ENCODE data around the gene MRTFA.

Gene MRTFA

DNA sequence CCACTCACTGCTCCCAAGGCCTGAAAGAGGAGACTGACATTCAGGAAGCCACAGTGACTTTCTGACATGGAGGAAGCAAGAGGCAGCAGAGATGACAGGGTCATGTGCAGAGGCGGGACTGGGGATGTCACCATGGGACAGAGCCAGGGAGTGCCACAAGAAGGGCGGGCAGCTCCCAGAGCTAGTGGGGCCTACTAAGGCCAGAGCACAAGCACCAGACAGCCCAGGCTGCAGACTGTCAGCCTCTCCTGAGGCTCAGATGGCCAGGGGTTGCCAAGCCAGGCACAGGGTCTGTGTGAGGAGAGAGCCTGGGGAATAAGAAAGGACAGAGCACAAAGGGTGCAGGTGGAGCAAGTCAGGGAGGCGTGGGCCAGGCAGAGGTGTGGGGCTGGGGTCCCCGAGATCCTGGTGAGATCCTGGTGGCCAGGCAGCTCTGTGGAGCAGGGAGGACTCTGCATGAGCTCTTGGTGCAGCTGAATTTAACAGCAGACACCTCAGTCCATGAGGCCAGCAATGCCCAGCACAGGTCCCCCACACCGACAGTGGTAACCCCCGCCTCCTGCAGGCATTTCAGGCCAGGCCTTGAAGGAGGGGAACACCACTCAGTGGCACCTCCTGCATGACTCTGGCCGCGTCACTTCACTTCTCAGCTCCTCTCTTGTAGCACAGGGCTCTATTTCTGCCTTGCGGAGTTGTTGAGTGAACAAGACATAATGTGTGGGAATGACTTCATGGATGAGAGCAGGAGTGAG lies 213.8 kb downstream of the MRTFA start:
- DNase-seq: no peak

DNA sequence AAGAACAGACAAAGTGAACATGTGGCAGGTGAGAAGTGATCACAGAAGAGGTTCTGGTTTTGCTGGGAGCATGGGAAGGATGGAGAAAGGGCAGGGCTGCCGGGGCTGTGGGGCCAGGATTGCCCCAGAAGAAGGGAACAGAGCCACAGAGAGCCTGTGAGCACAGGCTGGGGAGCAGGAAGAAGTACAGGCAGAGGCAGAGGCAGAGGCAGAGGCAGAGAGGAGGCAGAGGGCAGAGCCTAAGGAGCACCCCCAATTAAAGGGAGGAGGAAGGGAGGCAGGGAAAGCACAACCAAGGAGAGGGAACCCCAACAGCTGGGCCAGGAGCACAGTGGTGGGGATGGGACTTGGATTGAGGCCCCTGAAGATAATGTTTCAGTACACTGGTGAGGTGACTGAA lies 214.6 kb downstream of the MRTFA start:
- DNase-seq: no peak

DNA sequence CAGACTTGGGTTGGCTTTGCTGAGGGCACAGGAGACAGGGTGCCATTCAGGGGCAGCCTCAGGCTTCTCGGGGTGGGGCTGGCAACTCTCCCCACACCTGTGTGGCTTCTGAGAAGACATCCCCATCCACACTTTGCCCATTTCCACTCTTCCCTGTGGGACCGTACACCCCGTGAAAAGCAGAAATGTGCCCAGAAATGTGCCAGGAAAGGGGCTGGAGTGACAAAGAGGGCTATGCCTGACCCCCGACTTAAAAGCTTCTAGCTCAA lies 215.5 kb downstream of the MRTFA start:
- no peak for DNase-seq

DNA sequence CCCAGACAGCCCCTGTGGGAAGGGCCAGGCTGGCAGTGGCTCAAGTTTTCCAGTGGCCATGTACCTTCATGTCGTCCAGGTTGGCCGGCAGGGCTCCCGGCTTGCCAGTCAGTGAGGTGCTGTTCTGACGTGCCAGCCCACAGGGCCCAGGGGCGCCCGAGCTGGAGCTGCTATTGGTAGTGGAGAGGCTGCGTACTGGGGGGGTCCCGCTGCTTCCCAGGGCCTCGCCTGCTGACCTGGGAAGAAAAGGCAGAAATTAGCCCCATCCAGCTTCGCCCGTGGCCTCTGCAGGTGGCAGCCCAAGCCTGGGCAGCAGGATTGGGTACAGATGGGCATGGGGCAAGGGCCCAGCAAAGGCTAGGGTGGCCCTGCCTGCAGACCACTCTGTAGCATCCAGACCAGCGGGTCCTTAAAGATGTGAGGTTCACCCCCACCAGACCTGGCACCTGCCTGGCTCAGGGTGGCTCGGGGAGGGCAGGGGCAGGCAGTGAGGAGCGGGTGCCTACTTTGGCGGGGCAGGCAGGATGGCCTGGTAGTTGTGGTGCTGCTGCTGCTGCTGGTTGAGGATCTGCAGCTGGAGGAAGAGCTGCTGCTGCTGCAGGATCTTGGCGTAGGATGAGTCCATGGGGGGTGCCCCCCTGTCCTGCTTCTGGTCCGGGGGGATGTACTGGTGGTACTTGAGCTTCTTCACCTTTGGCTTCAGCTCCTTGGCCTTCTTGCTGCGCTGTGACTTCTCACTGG lies 216.0 kb downstream of the MRTFA start:
- DNase-seq: no peak

DNA sequence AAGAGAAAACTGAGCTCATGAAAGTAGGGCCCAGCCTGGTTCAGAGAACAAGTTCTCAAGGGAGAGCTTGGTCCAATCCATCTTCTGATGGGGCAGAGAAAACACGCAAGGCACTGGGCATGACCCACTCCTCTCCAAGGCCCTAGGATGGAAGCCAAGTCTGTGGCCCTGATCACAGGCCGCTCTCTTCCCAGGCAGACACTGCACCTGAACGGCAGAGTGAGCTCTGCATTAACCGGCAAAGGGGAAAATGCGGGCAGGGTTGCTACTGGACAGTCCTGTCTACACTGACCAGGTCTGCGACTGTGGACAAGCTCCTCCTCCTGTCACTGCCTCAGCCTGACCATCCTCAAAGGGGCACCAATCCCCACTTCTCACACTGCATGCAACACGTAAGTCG lies 216.8 kb downstream of the MRTFA start:
- DNase-seq: no peak

DNA sequence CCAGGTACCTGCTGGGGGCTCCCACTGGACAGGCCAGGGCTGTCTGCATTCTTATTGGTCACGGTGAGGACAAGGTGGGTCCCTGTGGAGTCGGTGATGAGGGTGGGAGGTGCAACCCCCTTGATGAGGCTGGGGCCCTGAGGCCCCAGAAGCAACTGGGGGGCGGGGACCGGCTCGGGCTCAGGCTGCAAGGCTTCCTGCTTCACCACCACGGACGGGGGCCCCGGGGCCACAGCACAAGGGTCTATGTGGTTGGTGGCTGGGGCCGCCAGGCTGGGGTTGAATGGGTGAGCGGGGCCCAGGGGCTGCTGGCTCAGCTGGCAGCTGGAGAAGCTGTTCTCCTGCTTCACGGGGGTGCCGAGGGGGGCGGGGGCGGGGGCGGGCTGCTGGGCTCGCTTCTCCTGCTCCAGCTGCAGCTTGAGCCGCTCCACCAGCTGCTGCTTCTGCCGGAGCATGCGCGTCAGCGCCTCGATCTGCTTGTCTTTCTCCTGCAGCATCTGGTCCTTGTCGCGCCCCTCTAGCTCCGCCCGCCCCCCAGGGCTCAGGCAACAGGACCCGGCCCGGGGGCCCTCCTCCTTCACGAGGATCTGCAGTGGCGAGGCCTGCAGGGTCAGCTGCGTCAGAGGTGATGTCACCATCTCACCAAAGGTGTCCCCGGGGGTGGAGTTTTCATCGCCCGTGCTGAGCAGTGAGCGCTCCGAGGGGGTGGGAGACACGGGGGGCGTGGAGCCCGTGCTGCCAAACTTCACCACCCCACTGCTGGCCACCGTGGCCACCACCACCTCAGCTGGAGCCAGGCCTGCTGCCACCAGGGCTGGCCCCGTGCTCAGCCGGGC lies 217.9 kb downstream of the MRTFA start:
- DNase-seq: peak in 1 of 2 donors; percentile 44

DNA sequence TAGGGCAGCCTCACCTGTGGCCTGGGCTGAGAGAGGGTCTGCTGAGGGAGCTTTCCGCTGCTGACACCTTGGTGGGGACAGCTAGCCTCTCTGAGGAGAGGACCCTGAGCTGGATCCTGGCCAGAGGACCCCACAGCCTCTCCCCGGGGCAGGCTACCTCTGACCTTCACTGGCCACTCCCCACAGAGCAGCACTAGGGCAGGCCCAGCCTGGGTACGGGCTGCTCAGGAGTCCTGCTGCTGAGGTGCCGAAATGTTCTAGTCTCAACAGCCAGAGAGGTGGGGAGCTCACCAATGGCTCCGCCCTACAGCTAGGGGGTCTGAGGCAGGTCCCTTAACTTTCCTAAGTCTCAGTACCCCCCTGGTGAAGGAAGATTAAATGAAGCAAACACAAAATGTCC lies 218.6 kb downstream of the MRTFA start:
- no peak for DNase-seq

DNA sequence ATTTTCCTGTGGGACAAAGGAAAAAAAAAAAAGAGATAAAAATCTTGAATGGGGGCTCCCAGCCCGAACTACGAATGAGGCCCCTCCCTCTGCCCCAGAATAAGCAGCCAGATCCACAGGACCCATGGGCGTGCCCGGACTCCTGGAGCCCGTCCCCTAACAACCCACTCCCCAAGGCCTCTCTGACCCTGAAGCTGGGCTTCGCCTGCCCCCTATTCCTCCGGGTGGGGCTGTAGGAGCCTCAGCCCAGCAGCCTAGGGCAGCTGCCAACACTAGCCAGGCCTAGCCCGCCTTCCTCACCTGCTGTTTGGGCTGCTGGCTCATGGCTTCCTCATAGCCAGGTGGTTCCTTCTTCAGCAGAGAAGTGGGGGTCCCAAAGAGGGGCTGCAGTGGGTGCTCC lies 219.5 kb downstream of the MRTFA start:
- DNase-seq: no peak

DNA sequence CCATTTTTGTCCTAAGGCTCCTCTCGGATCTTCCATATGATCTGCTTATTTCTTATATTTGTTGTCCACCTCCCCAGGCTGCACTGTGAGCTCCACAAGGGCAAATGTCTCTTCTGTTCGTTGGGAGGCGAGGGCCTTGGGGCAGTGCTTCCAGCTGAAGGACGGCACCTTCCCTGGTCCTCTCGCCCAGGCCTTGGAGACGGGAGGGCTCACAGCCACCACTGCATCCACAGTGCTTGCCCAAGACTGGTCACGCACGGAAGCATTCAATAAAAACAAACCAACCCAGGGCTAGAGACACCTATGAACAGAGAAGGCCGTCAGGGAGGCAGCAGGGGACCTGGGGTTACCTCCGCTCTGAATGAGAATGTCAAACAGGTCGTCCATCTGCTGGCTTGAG lies 219.9 kb downstream of the MRTFA start:
- no peak for DNase-seq

DNA sequence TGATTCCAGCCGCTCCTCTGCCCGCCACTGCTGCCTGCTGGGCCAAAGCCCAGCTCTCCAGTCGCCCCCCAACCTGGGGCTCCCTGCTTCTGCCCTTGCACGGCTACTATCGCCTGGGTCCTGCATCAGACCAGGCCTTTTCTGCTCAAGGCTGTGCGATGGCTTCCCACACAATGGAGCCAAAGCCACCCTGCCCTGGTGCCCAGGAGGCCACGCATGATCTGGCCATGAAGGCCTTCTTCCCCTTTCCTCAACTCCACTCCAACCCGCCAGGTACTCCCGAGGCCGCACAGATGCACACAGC lies 220.3 kb downstream of the MRTFA start:
- no peak for DNase-seq

DNA sequence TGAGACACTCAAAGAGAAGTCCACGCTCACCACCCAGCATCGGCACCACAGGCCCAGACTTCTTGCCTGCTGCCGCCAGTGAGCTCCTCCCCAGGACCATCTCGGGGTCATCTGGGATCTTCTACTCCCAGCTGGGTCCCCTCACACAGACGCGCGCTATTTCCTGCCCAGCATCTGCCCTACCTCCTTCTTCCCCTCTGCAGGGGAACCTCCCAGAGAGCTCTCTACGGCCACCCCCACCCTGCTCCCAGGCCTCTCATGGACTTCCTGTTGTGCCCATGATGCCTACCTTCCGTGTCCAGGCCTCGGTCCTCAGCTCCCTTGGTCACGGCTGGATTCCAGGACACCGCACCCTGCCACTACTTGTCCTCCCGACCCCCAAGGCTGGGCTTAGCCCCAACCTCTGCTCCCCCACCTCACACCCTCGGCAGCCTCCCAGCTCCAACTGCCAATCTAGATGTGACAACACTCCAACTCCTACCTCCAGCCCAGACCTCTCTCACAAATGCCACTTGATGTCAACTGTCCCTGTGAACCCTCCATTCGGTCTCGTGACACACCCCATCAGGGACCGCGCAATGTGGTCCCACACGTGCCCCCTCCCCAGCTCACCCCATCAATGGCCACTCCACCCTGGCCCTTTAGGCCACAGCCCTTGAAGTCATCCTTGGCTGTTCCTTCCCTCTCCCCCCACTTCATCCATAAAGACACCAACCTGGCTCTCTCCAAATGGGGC lies 220.8 kb downstream of the MRTFA start:
- DNase-seq: peak in 1 of 2 donors; percentile 34

DNA sequence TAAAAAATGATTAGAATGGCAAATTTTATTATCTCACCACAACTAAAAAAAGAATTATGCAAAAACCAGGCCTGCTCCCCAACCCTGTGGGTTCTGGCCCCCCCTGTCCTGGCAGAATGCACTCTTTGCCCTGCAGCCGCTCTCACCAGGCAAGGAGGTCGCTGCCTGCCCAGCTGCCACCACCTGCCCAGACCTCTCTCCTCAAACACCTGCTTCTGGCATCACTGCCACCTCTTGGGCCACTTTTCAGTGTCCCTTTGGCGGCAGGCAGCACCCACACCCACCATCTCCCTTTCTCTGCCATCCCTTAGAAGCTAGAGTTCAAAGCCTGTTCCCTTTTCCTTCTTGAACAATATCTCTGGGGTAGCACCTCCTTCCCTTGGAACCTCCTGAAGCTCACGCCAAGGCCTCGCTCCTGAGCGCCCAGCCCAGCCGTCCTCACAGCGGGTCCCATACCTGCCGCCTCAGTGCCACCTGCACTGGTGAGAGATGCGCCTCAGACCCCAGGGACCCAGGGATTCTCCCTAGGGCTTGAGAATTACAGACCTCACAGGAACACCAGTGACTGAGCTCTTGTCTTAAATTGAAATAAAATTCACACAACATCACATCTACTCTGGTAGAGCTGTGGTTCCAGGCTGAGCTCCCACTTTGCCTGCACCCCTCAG lies 221.5 kb downstream of the MRTFA start:
- DNase-seq: no peak

DNA sequence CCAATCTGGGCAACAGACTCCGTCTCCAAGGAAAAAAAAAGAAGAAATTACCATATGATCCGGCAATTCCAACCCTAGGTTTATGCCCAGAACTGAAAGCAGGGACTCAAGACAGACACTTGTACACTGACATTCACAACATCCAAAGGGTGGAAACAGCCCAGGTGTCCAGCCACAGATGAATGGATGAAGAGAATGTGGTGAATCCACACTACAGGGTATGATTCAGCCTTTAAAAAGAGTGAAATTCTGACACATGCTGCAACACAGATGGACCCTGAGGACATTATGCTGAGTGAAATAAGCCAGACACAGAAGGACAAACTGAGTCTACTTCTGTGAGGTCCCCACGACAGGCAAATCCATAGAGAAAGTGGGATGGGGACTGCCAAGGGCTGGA lies 222.2 kb downstream of the MRTFA start:
- DNase-seq: no peak

DNA sequence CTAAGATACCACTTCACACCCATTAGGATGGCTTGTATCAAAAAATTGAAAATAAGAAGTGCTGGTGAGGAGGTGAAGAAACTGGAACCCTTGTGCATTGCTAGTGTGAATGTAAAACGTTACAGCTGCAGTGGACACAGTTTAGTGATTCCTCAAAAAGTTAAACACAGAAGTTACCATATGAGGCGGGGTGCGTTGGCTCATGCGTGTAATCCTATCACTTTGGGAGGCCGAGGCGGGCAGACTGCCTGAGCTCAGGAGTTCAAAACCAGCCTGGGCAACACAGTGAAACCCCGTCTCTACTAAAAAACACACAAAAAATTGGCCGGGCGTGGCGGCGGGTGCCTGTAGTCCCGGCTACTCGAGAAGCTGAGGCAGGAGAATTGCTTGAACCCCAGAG lies 222.6 kb downstream of the MRTFA start:
- no peak for DNase-seq

DNA sequence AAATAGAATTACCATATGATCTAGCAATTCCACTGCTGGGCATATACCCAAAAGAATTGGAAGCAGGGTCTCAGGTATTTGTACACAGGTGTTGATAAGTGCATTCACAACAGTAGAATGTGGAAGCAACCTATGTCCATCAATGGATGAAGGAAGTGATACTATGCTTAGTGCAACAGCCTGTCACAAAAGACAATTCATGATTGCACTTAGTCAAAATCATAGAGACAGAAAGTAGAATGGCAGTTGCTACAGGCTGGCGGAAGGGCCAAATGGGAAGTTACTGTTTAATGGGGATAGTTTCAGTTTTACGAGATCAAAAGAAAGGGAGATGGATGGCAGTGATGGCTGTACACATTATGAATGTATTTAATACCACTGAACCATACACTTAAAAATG lies 224.1 kb downstream of the MRTFA start:
- no peak for DNase-seq

DNA sequence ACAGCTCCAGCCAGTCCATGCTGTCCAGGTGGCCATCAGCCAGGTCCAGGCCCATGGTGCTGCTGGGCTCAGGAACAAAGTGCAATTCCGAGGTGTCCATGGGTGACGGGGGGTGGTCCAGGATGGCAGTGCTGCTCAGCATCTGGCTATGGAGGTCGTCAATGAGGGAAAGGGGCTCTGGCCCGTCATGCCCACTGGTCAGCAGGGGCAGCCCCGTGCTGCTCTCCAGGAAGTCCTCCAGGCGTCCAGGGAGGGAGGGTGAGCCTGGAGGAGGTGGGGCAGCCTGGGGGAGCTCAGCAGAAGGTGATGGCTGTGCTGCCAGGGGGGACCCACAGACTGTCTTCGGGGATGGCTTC lies 225.0 kb downstream of the MRTFA start:
- no peak for DNase-seq

DNA sequence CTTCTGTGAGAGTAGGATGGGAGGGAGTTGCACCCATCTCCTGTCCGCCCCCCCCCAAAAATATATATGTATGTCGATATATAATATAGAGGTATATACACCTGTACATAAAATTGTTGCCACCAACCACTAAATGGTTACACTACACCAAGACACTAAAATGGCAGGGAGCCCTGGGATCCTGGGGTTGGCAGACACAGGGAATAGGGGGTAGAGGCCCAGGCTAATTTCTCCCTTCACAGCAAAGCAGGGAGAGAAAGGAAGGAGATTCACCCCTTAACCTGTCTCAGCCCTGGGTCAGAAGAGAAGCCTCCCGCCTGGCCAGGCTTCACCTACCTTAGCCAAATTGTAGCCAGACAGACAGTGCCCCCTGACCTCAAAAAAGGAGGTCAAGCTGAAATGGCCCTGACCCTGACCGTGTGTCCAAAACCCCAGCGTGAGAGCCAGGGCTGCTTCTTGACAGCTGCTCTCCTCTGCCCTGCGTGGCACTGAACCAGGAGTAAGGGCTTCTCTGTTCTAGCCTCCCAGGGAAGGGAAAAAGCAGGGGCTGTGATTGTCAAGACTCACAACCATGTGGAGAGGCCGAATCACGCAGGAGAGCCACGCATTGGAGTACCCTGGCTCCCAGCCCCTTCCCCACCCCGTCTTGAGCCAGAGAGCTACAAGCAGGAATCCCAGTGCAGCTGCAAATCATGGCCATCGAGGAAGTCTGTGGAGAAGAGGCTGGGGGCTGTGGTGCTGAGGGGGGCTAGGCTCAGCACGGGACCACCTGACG lies 225.6 kb downstream of the MRTFA start:
- DNase-seq: no peak

DNA sequence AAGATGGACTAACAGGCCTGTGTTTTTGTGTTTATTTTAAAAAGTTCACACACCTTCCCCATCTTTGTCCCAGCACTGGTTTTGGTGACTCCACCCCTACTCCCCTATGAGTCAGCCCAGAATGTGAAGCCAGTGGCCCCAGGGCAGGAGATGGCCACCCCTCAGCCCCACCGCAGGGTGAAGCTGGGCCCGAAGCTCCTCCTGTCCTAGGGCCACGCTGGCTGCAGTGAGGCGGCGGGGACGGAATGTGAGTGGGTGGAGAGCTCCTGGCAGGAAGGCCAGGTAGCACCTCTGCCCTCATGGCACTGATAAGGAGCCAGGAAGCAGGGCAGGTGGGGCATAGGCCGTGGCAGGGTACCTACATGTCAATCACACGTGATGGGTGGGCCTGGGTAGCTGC lies 226.2 kb downstream of the MRTFA start:
- DNase-seq: no peak

DNA sequence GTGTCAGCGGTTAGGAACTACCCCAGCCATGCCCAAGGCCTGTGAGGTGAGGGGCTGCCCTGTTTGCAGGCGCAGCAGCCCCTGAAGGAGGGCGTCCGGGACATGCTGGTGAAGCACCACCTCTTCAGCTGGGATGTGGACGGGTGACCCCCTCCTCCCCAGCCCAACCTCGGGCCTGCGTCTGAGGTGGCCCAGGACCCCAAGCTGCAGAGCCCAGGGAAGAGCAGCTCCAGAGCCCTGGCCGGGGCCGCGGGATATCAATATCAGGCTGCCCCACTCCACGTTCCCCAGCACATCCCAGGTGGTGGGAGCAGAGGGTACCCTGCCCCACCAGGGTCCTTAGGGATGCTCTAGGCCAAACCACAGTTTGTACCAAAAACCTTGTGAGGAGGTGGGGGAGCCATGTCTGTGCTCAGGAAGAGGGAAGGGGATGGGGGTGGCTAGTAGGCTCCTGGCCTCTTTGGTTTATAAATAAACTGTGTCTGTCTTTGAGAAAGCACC lies 226.9 kb downstream of the MRTFA start:
- no peak for DNase-seq

DNA sequence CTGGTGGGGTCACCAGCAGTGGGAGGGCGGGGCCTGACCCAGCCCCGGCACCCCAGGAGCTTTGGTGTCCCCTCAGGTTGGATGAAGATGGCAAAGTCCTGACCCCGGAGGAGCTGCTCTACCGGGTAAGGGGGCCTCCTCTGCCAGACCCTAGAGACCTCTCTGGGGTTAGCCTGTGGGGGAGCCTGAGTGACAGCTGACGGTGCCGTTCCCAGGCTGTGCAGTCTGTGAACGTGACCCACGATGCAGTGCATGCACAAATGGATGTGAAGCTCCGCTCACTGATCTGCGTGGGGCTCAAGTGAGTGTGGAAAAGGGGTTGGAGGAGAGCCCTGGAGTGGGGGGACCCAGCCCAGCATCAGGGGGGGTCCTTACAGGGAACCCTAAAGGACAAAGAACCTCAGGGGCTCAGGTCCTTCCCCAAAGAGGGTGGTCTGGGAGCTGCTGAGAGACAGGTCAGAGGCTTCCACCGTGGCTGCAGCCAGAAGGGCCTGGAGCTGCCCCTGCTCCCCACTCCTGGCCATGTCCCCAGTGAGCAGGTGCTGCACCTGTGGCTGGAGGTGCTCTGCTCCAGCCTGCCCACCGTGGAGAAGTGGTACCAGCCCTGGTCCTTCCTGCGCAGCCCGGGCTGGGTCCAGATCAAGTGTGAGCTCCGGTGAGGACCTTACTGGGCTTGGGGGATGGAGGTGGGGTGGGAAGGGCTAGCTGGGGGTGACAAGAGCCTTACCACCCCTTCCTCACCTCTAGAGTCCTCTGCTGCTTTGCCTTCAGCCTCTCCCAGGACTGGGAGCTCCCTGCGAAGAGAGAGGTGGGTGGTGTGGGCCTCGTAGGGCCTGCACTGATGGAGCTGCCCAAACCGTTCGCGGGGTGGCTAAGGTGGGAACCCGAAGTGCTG lies 227.6 kb downstream of the MRTFA start:
- no peak for DNase-seq
